ENCODE results near the gene JPH3. TPM values are rescaled to one million over a fixed set of nuclear protein-coding genes. Genes with fewer than 3 reads are reported as not detected.

Gene JPH3
- total RNA-seq, 1 experiment from 2014 or later: 1.4 TPM

GRCh38 chr16:87690911-87691685 lies 88.8 kb downstream of the JPH3 start:
- TF ChIP-seq CTCF (conservative IDR thresholded peaks at IDR 0.05; ENCODE audit: low read depth, low read length) (no peak), EZH2 (IDR thresholded peaks at IDR 0.05; ENCODE audit: borderline replicate concordance, low read depth, low read length, poor library complexity, severe bottlenecking) (no peak)
- Histone ChIP-seq H3K27me3 (replicated peaks; ENCODE audit: insufficient read depth, low read depth, low read length, poor library complexity) (peaks cover 14% of the 10 kb centered on the region), H3K36me3 (ENCODE audit: insufficient read depth, low read length, poor library complexity, severe bottlenecking) (peaks cover 4% of the 10 kb centered on the region), H3K27ac (ENCODE audit: low read depth, low read length, poor library complexity, severe bottlenecking) (no peak overlapping the region), H3K4me3 (ENCODE audit: low read depth, low read length, poor library complexity, severe bottlenecking) (no peak overlapping the region), H3K9me3 (ENCODE audit: low read depth, low read length, poor library complexity, severe bottlenecking) (no peaks in the 10 kb centered on the region), H3K4me1 (ENCODE audit: insufficient read depth, low read length, poor library complexity, severe bottlenecking) (peaks cover 7% of the 10 kb centered on the region)
- ChIA-PET POLR2A (ENCODE audit: low non-redundant PET) (no interaction called here), CTCF (no interaction called here)
- DNase-seq (ENCODE audit: low spot score): no peak
- intact Hi-C loops (cut with micrococcal nuclease; ENCODE audit: unreplicated experiment): no loop called here
- no TSS peak for BruUV-seq (replicated peaks)

- POLR2A ChIA-PET (ENCODE audit: low non-redundant PET): interaction anchor here (0.5 kb wide), 1 partner anchor 43 kb away, joined by 4 read pairs; no protein-coding TSS in a partner anchor
- CTCF ChIA-PET: no interaction called here
- BruUV-seq (replicated peaks): no TSS peak
Measured at GRCh38 chr16:87691686-87692079, 89.4 kb downstream of the JPH3 start.

GRCh38 chr16:87692176-87692575 lies 89.9 kb downstream of the JPH3 start:
- Histone ChIP-seq H3K27me3 (replicated peaks; ENCODE audit: insufficient read depth, low read depth, low read length, poor library complexity) (peaks cover 10% of the 10 kb centered on the region), H3K36me3 (ENCODE audit: insufficient read depth, low read length, poor library complexity, severe bottlenecking) (peaks cover 4% of the 10 kb centered on the region), H3K9me3 (ENCODE audit: low read depth, low read length, poor library complexity, severe bottlenecking) (no peaks in the 10 kb centered on the region), H3K4me3 (ENCODE audit: low read depth, low read length, poor library complexity, severe bottlenecking) (no peak overlapping the region), H3K4me1 (ENCODE audit: insufficient read depth, low read length, poor library complexity, severe bottlenecking) (peaks cover 7% of the 10 kb centered on the region), H3K27ac (ENCODE audit: low read depth, low read length, poor library complexity, severe bottlenecking) (no peak overlapping the region)
- DNase-seq (ENCODE audit: low spot score): no peak
- POLR2A ChIA-PET (ENCODE audit: low non-redundant PET): interaction anchor here (0.5 kb wide), 1 partner anchor 42 kb away, joined by 4 read pairs; no protein-coding TSS in a partner anchor
- intact Hi-C loops (cut with micrococcal nuclease; ENCODE audit: unreplicated experiment): no loop called here
- TF ChIP-seq CTCF (conservative IDR thresholded peaks at IDR 0.05; ENCODE audit: low read depth, low read length) (no peak), EZH2 (IDR thresholded peaks at IDR 0.05; ENCODE audit: borderline replicate concordance, low read depth, low read length, poor library complexity, severe bottlenecking) (no peak)
- CTCF ChIA-PET: no interaction called here
- no TSS peak for BruUV-seq (replicated peaks)

More at GRCh38 chr16:87691686-87692079, 89.4 kb downstream of the JPH3 start:
- no peak for DNase-seq (ENCODE audit: low spot score)
- intact Hi-C loops (cut with micrococcal nuclease; ENCODE audit: unreplicated experiment): no loop called here
- H3K27me3 ChIP-seq (replicated peaks; ENCODE audit: insufficient read depth, low read depth, low read length, poor library complexity): peaks cover 14% of the 10 kb centered on the region
- H3K27ac ChIP-seq (ENCODE audit: low read depth, low read length, poor library complexity, severe bottlenecking): no peak overlapping the region
- H3K4me1 ChIP-seq (ENCODE audit: insufficient read depth, low read length, poor library complexity, severe bottlenecking): peaks cover 7% of the 10 kb centered on the region
- no peak overlapping the region for H3K4me3 ChIP-seq (ENCODE audit: low read depth, low read length, poor library complexity, severe bottlenecking)
- H3K9me3 ChIP-seq (ENCODE audit: low read depth, low read length, poor library complexity, severe bottlenecking): no peaks in the 10 kb centered on the region
- TF ChIP-seq EZH2 (IDR thresholded peaks at IDR 0.05; ENCODE audit: borderline replicate concordance, low read depth, low read length, poor library complexity, severe bottlenecking) (no peak), CTCF (conservative IDR thresholded peaks at IDR 0.05; ENCODE audit: low read depth, low read length) (no peak)
- peaks cover 4% of the 10 kb centered on the region for H3K36me3 ChIP-seq (ENCODE audit: insufficient read depth, low read length, poor library complexity, severe bottlenecking)

Data from A673 (cell line).